ENCODE results near the gene LEPR.

- TF ChIP-seq CTCF (IDR thresholded peaks at IDR 0.05) (no peak), POLR2AphosphoS5 (IDR thresholded peaks at IDR 0.05) (no peak), EP300 (IDR thresholded peaks at IDR 0.05) (no peak), POLR2A (IDR thresholded peaks at IDR 0.05) (no peak)
Measured at GRCh38 chr1:65459397-65459768, 38.9 kb downstream of the LEPR start.
